Endothelial cell of umbilical vein (primary cell): ENCODE data around the gene PGM2L1. TPM values are rescaled to one million over a fixed set of nuclear protein-coding genes. Genes with fewer than 3 reads are reported as not detected.
A peak's percentile ranks its signal among the peaks of the same experiment; 100 is the strongest.

Experiments used
- BruUV-seq: library from RNA; stranded (reverse); fragments of 400-500 nt; replicated peaks from 2 replicates; lab custom pipeline; 2021; lab: Mats Ljungman, UMichigan
- CTCF ChIA-PET: fragments of 300-600, 350-600 bp; sonication (Branson Sonifier 250); formaldehyde crosslinking; loops from one replicate; lab custom pipeline; 2021; ENCODE audit warnings: antibody characterized with exemption, inconsistent platforms; lab: Charles Lee
- POLR2A ChIA-PET: fragments of 300-600, 350-600 bp; sonication (Branson Sonifier 250); formaldehyde crosslinking; loops from one replicate; lab custom pipeline; 2021; ENCODE audit warnings: antibody characterized with exemption, inconsistent platforms; lab: Charles Lee
- DNase-seq: peaks from one replicate; pipeline ENCODE4 v3.0.0-alpha.2; 2011; ENCODE audit warnings: low read depth, low spot score
- FAIRE-seq: peaks from 2 replicates; lab custom pipeline; 2011; peaks lifted over from hg19 to GRCh38; lab: Jason Lieb, UNC
- H2AFZ ChIP-seq: 2 replicates; pipeline ENCODE4 v1.6.0; 2012; ENCODE audit warnings: low read depth, low read length, control low read depth, inconsistent platforms
- H3K27ac ChIP-seq: 2 replicates; pipeline ENCODE4 v1.5.1; 2011; ENCODE audit warnings: low read depth, mild to moderate bottlenecking, control low read depth, low read length, moderate library complexity; ENCODE audit not compliant: insufficient read depth
- H3K27me3 ChIP-seq, 2 experiments: 2 replicates each; pipeline versions ENCODE4 v1.6.0 to v1.6.1; 2011; ENCODE audit warnings: low read length in 2 of 2, mixed read lengths in 1 of 2; ENCODE audit not compliant: control insufficient read depth in 2 of 2, insufficient read depth in 2 of 2
- H3K36me3 ChIP-seq, 2 experiments: 2 replicates in 1 of 2; 3 replicates in 1 of 2; pipeline ENCODE4 v1.5.1; 2011; ENCODE audit warnings: low read length in 2 of 2, mild to moderate bottlenecking in 1 of 2, moderate library complexity in 1 of 2; ENCODE audit not compliant: control insufficient read depth in 2 of 2, insufficient read depth in 2 of 2; ENCODE audit errors: extremely low read depth in 1 of 2
- H3K4me1 ChIP-seq: 3 replicates; pipeline ENCODE4 v1.5.1; 2011; ENCODE audit warnings: mild to moderate bottlenecking, low read length; ENCODE audit not compliant: control insufficient read depth, insufficient read depth; ENCODE audit errors: extremely low read depth
- H3K4me2 ChIP-seq: 2 replicates; pipeline ENCODE4 v1.6.1; 2011; ENCODE audit warnings: low read length, control low read depth, mixed read lengths; ENCODE audit not compliant: insufficient read depth
- H3K4me3 ChIP-seq, 3 experiments: fragments of 200-600 bp in 1 of 3; sonication (generic), shearing (Covaris generic) in 1 of 3; replicated peaks in 1 of 3; 2 replicates each; pipeline ENCODE4 v1.5.1; 2011 to 2016; ENCODE audit warnings: control low read depth in 3 of 3, low read length in 3 of 3, mild to moderate bottlenecking in 2 of 3, inconsistent platforms in 1 of 3, low read depth in 1 of 3, moderate library complexity in 1 of 3; ENCODE audit not compliant: insufficient read depth in 1 of 3
- H3K79me2 ChIP-seq: 2 replicates; pipeline ENCODE4 v1.6.0; 2012; ENCODE audit warnings: low read length, inconsistent platforms; ENCODE audit not compliant: control insufficient read depth, insufficient read depth
- H3K9ac ChIP-seq: replicated peaks from 2 replicates; pipeline ENCODE3; 2011; ENCODE audit warnings: low read length, control low read depth; ENCODE audit not compliant: insufficient read depth; ENCODE audit errors: extremely low read depth
- H3K9me1 ChIP-seq: replicated peaks from 3 replicates; pipeline ENCODE4 v1.6.0; 2011; ENCODE audit warnings: mild to moderate bottlenecking, low read length; ENCODE audit not compliant: control insufficient read depth, insufficient read depth; ENCODE audit errors: extremely low read depth
- H3K9me3 ChIP-seq: replicated peaks from 2 replicates; pipeline ENCODE4 v1.5.1; 2012; ENCODE audit warnings: low read length, inconsistent platforms; ENCODE audit not compliant: control insufficient read depth, insufficient read depth
- H4K20me1 ChIP-seq: replicated peaks from 2 replicates; pipeline ENCODE3; 2011; ENCODE audit warnings: mild to moderate bottlenecking, low read length; ENCODE audit not compliant: control insufficient read depth, insufficient read depth; ENCODE audit errors: extremely low read depth
- EZH2 ChIP-seq: IDR thresholded peaks from 2 replicates; pipeline ENCODE4 v1.6.1; 2012; ENCODE audit warnings: borderline replicate concordance, low read depth, mild to moderate bottlenecking, moderate library complexity, low read length, inconsistent platforms; ENCODE audit not compliant: severe bottlenecking
- FOS ChIP-seq: IDR thresholded peaks from 2 replicates; pipeline ENCODE4 v1.6.1; 2011; ENCODE audit warnings: mild to moderate bottlenecking, low read length, moderate library complexity, borderline replicate concordance; ENCODE audit not compliant: insufficient read depth
- GATA2 ChIP-seq: IDR thresholded peaks from 2 replicates; pipeline ENCODE4 v1.7.0; 2011; ENCODE audit warnings: low read depth, mild to moderate bottlenecking, moderate library complexity, mixed read lengths, low read length; ENCODE audit not compliant: insufficient read length, insufficient read depth
- JUN ChIP-seq: IDR thresholded peaks from 2 replicates; pipeline ENCODE4 v1.6.1; 2011; ENCODE audit warnings: borderline replicate concordance, low read depth; ENCODE audit not compliant: insufficient read length, insufficient read depth
- MYC ChIP-seq: IDR thresholded peaks from one replicate; pipeline ENCODE4 v1.6.1; 2011; ENCODE audit warnings: mild to moderate bottlenecking, low read depth, low read length
- POLR2A ChIP-seq: IDR thresholded peaks from 2 replicates; pipeline ENCODE4 v1.6.1; 2012; ENCODE audit warnings: low read depth, mild to moderate bottlenecking, control low read depth, low read length
- POLR2AphosphoS5 ChIP-seq: IDR thresholded peaks from 2 replicates; pipeline ENCODE4 v1.6.1; 2012; ENCODE audit warnings: low read depth, mild to moderate bottlenecking, control low read depth, low read length, moderate library complexity; ENCODE audit not compliant: insufficient read depth
- dilution Hi-C: fragments of 300-500 bp; cut with MboI; formaldehyde crosslinking; loops from one replicate; pipeline ENCODE4 v1.15.0; 2019; ENCODE audit warnings: low sequenced_read_pairs; ENCODE audit not compliant: extremely low pct_ligation_motif_present
- intact Hi-C: fragments of 100-400 bp; cut with micrococcal nuclease; formaldehyde crosslinking; loops from one replicate; pipeline ENCODE4 v1.10.0; 2022
- polyA plus RNA-seq, 4 experiments: library from polyadenylated mRNA; depleted of rRNA in 3 of 4; stranded (reverse) in 3 of 4; unstranded in 1 of 4; fragments of >200 nt; gene quantifications; 2 replicates each; pipeline versions ENCODE4 v1.2.1 to v1.2.3, GENCODE V29; 2011 to 2012; ENCODE audit warnings: missing spikeins in 1 of 4
- total RNA-seq: library from RNA; stranded (reverse); gene quantifications from 2 replicates; pipeline ENCODE4 v1.2.3, GENCODE V29; 2021
- TF ChIP-seq, protein P1 (sequence below), 2 donors: IDR thresholded peaks; 1 replicate in 1 of 2; 2 replicates in 1 of 2; pipeline ENCODE4 v1.5.1; 2011; ENCODE audit warnings: low read length in 2 of 2, mild to moderate bottlenecking in 2 of 2, moderate library complexity in 2 of 2, control low read depth in 1 of 2, inconsistent platforms in 1 of 2, low read depth in 1 of 2; ENCODE audit not compliant: insufficient read depth in 1 of 2; ENCODE audit errors: extremely low read depth in 1 of 2
- TF ChIP-seq, protein P2 (sequence below): IDR thresholded peaks from 2 replicates; pipeline ENCODE4 v1.6.1; 2011; ENCODE audit not compliant: insufficient read depth, insufficient read length

PGM2L1 gene
- total and polyA plus RNA-seq, 2 donors (not counting 3 experiments of a cell fraction or from before 2014, with no cell fraction given) = 7.9 to 31.4 TPM

- intact Hi-C loops = no loop called here
- no peaks in the 10 kb centered on the region for H3K9me3 ChIP-seq
- H3K79me2 ChIP-seq = no peaks in the 10 kb centered on the region
- ChIA-PET POLR2A (interaction anchor here (0.9 kb wide), 1 partner anchor 12 kb away, joined by 5 read pairs; no protein-coding TSS in a partner anchor), CTCF (interaction anchor here (1.1 to 1.9 kb wide), 3 partner anchors 16 to 104 kb away, joined by 3 to 7 read pairs (median 4); no protein-coding TSS in a partner anchor)
- FAIRE-seq (no peak), DNase-seq (peak; percentile 43)
- no peaks in the 10 kb centered on the region for H3K9me1 ChIP-seq
- H3K27me3 ChIP-seq = no peaks in the 10 kb centered on the region
- no peak overlapping the region for H3K9ac ChIP-seq
- H4K20me1 ChIP-seq = no peaks in the 10 kb centered on the region
- dilution Hi-C loops = no loop called here
- no peak overlapping the region for H3K4me3 ChIP-seq
- TF ChIP-seq GATA2 (no peak), MYC (no peak), FOS (no peak), POLR2AphosphoS5 (no peak), EZH2 (no peak), POLR2A (no peak), JUN (no peak)
- TF ChIP-seq, protein P1, sequence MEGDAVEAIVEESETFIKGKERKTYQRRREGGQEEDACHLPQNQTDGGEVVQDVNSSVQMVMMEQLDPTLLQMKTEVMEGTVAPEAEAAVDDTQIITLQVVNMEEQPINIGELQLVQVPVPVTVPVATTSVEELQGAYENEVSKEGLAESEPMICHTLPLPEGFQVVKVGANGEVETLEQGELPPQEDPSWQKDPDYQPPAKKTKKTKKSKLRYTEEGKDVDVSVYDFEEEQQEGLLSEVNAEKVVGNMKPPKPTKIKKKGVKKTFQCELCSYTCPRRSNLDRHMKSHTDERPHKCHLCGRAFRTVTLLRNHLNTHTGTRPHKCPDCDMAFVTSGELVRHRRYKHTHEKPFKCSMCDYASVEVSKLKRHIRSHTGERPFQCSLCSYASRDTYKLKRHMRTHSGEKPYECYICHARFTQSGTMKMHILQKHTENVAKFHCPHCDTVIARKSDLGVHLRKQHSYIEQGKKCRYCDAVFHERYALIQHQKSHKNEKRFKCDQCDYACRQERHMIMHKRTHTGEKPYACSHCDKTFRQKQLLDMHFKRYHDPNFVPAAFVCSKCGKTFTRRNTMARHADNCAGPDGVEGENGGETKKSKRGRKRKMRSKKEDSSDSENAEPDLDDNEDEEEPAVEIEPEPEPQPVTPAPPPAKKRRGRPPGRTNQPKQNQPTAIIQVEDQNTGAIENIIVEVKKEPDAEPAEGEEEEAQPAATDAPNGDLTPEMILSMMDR (IDR thresholded peaks at IDR 0.05; ENCODE audit: extremely low read depth in 1 of 2, insufficient read depth in 1 of 2, low read depth in 1 of 2, low read length in 2 of 2) = no peak
- TF ChIP-seq, protein P2, sequence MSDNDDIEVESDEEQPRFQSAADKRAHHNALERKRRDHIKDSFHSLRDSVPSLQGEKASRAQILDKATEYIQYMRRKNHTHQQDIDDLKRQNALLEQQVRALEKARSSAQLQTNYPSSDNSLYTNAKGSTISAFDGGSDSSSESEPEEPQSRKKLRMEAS = no peak
- no peak overlapping the region for H3K27ac ChIP-seq
- H3K36me3 ChIP-seq = peaks cover 7 to 18% of the 10 kb centered on the region in 2 experiments
- H2AFZ ChIP-seq = no peak overlapping the region
- peaks cover 14% of the 10 kb centered on the region for H3K4me1 ChIP-seq
- no peak overlapping the region for H3K4me2 ChIP-seq
- BruUV-seq = no TSS peak
These were observed 52.8 kb downstream of the PGM2L1 start for GRCh38 chr11:74345420-74345819.
